ENCODE measurements around the gene NOSIP.
A peak's percentile ranks its signal among the peaks of the same experiment; 100 is the strongest.

Gene NOSIP

DNA sequence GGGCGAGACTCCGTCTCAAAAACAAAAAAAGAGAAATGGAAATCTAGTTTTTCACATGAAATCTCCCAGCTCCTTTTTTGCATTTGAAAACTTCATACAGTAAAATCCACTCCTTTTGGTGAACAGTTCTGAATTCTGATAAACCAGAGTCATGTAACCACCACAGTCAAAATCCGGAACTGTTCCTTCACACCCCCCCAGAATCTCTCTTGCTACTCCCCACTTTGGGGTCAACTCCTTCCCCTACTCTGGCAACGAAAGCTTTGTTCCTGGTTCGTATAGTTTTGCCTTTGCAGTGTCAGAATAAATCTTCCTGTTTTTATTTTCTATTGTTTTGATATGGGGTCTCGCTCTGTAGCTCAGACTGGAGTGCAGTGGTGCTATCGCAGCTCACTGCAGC lies 28.8 kb downstream of the NOSIP start:
- no peak overlapping the region for H3K27ac ChIP-seq (replicated peaks)
- H3K27me3 ChIP-seq (ENCODE audit: insufficient read depth, poor library complexity, severe bottlenecking), result no peaks in the 10 kb centered on the region
- no peak overlapping the region for H3K4me3 ChIP-seq (replicated peaks; ENCODE audit: insufficient read depth, low read length)
- no peak for DNase-seq (ENCODE audit: low read depth in 1 of 2, low spot score in 1 of 2)
- TF ChIP-seq GABPA (IDR thresholded peaks at IDR 0.05; ENCODE audit: low read depth) (no peak), SPI1 (IDR thresholded peaks at IDR 0.05; ENCODE audit: borderline replicate concordance, low read depth) (no peak), POLR2AphosphoS5 (IDR thresholded peaks at IDR 0.05; ENCODE audit: low read depth) (no peak)
- TF ChIP-seq, protein P1, sequence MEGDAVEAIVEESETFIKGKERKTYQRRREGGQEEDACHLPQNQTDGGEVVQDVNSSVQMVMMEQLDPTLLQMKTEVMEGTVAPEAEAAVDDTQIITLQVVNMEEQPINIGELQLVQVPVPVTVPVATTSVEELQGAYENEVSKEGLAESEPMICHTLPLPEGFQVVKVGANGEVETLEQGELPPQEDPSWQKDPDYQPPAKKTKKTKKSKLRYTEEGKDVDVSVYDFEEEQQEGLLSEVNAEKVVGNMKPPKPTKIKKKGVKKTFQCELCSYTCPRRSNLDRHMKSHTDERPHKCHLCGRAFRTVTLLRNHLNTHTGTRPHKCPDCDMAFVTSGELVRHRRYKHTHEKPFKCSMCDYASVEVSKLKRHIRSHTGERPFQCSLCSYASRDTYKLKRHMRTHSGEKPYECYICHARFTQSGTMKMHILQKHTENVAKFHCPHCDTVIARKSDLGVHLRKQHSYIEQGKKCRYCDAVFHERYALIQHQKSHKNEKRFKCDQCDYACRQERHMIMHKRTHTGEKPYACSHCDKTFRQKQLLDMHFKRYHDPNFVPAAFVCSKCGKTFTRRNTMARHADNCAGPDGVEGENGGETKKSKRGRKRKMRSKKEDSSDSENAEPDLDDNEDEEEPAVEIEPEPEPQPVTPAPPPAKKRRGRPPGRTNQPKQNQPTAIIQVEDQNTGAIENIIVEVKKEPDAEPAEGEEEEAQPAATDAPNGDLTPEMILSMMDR (IDR thresholded peaks at IDR 0.05; ENCODE audit: insufficient read depth, low read length), result no peak
- TF ChIP-seq, protein P2, sequence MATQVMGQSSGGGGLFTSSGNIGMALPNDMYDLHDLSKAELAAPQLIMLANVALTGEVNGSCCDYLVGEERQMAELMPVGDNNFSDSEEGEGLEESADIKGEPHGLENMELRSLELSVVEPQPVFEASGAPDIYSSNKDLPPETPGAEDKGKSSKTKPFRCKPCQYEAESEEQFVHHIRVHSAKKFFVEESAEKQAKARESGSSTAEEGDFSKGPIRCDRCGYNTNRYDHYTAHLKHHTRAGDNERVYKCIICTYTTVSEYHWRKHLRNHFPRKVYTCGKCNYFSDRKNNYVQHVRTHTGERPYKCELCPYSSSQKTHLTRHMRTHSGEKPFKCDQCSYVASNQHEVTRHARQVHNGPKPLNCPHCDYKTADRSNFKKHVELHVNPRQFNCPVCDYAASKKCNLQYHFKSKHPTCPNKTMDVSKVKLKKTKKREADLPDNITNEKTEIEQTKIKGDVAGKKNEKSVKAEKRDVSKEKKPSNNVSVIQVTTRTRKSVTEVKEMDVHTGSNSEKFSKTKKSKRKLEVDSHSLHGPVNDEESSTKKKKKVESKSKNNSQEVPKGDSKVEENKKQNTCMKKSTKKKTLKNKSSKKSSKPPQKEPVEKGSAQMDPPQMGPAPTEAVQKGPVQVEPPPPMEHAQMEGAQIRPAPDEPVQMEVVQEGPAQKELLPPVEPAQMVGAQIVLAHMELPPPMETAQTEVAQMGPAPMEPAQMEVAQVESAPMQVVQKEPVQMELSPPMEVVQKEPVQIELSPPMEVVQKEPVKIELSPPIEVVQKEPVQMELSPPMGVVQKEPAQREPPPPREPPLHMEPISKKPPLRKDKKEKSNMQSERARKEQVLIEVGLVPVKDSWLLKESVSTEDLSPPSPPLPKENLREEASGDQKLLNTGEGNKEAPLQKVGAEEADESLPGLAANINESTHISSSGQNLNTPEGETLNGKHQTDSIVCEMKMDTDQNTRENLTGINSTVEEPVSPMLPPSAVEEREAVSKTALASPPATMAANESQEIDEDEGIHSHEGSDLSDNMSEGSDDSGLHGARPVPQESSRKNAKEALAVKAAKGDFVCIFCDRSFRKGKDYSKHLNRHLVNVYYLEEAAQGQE (IDR thresholded peaks at IDR 0.05; ENCODE audit: insufficient replicate concordance, low read depth), result no peak

DNA sequence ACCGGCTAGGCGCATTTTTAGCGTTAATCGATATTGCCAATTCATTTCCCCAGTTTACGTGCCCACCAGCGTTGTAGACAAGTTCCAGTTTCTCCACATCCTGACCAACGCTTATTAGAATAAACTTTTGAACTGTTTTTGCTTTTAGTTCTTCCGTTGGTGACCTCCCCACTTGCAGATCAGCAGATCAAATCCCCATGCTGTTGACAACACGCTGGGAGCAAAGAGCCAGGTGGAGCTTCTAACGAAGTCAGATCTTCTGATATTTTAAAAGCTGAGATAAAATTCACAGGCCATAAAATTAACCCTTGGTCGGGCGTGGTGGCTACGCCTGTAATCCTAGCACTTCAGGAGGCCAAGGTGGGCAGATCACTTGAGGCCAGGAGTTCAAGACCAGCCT lies 31.3 kb downstream of the NOSIP start:
- no peak for DNase-seq (ENCODE audit: low read depth in 1 of 2, low spot score in 1 of 2)
- Histone ChIP-seq H3K27me3 (ENCODE audit: insufficient read depth, poor library complexity, severe bottlenecking) (no peaks in the 10 kb centered on the region), H3K27ac (replicated peaks) (no peak overlapping the region), H3K4me3 (replicated peaks; ENCODE audit: insufficient read depth, low read length) (no peak overlapping the region)
- TF ChIP-seq GABPA (IDR thresholded peaks at IDR 0.05; ENCODE audit: low read depth) (no peak), POLR2AphosphoS5 (IDR thresholded peaks at IDR 0.05; ENCODE audit: low read depth) (no peak)
- TF ChIP-seq, protein P1 (IDR thresholded peaks at IDR 0.05; ENCODE audit: insufficient read depth, low read length), result no peak
- TF ChIP-seq, protein P2 (IDR thresholded peaks at IDR 0.05; ENCODE audit: insufficient replicate concordance, low read depth), result no peak

DNA sequence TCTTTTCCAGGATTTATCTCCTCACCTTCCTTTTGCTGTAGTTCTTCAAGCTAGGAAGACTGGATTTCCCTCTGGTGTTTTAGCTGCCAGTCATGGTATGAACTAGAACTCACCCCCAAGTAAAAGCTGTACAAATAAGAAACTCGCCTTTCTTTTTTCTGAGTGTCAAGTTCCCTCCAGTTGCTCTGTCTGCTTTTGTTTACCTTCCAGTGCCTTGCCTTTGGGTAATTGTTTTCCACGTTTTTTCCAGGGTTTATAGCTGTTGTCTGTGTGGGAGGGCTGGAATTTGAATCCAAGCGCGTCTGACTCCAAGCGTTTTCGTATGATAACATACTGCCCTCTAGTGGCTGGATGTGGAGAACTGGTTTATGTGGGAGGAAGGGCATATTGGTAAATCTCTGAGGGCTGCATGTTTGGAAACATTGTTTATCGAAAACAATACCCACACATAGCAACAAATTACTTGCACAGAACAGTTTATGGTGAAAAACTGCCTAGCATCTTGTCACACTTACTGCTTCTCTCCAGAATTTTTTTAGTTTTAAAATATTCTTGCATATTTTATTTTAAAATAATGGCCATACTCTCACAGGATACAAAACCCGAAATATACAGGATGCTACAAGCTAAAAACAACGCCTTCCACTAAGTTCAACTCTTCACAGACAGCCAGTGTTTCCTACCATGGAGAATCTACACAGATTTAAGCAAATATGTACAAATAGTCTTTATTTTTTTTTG lies 33.4 kb downstream of the NOSIP start:
- Histone ChIP-seq H3K27me3 (ENCODE audit: insufficient read depth, poor library complexity, severe bottlenecking) (no peaks in the 10 kb centered on the region), H3K4me3 (replicated peaks; ENCODE audit: insufficient read depth, low read length) (no peak overlapping the region), H3K27ac (replicated peaks) (no peak overlapping the region)
- DNase-seq (ENCODE audit: low read depth in 1 of 2, low spot score in 1 of 2), result peak in 1 of 2 experiments; percentile 68
- no peak for TF ChIP-seq POLR2AphosphoS5 (IDR thresholded peaks at IDR 0.05; ENCODE audit: low read depth)
- TF ChIP-seq, protein P1 (IDR thresholded peaks at IDR 0.05; ENCODE audit: insufficient read depth, low read length), result peak; percentile 77

DNA sequence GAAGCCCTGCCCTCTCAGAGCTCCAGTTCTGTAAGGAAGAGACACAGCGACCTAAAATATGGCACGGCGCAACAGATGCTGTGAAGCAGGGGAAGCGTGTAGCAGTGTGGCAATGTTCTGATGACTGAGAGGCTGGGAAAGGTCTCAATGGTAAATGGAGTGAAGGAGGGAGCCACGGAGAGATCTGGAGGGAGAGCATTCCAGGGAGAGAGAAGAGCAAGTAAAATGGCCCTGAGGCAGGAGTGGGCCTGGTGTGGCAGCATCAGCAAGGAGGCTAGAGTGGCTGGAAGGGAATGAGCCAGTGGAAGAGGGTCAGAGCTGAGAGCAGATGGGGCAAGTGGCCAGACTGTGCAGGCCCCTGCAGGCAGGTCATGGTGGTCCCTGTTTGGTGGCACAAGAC lies 36.2 kb downstream of the NOSIP start:
- no peak overlapping the region for H3K4me3 ChIP-seq (replicated peaks; ENCODE audit: insufficient read depth, low read length)
- no peak for DNase-seq (ENCODE audit: low read depth in 1 of 2, low spot score in 1 of 2)
- H3K27ac ChIP-seq (replicated peaks), result no peak overlapping the region
- no peaks in the 10 kb centered on the region for H3K27me3 ChIP-seq (ENCODE audit: insufficient read depth, poor library complexity, severe bottlenecking)
- TF ChIP-seq, protein P2 (IDR thresholded peaks at IDR 0.05; ENCODE audit: insufficient replicate concordance, low read depth), result no peak
- TF ChIP-seq POLR2AphosphoS5 (IDR thresholded peaks at IDR 0.05; ENCODE audit: low read depth) (no peak), GABPA (IDR thresholded peaks at IDR 0.05; ENCODE audit: low read depth) (no peak), SPI1 (IDR thresholded peaks at IDR 0.05; ENCODE audit: borderline replicate concordance, low read depth) (no peak)
- TF ChIP-seq, protein P1 (IDR thresholded peaks at IDR 0.05; ENCODE audit: insufficient read depth, low read length), result no peak
